ENCODE data around the gene ACTL6B.

DNA sequence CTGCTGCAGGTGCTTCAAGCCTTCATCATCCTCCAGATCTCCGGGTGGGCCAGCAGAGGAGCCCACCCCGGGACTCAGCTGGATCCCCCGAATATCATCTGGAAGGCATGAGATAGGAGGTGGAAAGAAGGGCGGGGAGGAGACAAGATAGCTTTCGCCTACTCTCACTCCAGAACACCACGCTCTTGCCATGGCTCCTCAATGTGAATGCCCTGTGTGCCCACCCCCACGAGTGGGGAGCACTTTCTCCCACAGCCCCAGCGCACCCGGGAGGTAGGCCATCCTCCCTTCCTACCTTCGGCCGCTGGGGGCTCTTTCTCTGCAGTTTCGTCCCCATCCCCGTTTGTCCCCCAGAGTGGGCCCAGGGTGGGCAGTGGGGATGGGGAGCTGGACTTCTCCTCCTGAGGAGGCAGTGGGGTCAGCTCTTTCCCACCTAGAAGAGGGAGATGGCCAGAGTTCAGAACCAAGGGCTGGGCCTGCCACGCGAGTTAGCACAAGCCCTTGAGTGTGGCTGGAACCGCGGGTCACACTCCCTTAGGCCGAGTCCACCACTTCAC is 28.9 kb upstream of the ACTL6B start:
- TF ChIP-seq, protein P1, sequence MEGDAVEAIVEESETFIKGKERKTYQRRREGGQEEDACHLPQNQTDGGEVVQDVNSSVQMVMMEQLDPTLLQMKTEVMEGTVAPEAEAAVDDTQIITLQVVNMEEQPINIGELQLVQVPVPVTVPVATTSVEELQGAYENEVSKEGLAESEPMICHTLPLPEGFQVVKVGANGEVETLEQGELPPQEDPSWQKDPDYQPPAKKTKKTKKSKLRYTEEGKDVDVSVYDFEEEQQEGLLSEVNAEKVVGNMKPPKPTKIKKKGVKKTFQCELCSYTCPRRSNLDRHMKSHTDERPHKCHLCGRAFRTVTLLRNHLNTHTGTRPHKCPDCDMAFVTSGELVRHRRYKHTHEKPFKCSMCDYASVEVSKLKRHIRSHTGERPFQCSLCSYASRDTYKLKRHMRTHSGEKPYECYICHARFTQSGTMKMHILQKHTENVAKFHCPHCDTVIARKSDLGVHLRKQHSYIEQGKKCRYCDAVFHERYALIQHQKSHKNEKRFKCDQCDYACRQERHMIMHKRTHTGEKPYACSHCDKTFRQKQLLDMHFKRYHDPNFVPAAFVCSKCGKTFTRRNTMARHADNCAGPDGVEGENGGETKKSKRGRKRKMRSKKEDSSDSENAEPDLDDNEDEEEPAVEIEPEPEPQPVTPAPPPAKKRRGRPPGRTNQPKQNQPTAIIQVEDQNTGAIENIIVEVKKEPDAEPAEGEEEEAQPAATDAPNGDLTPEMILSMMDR (IDR thresholded peaks at IDR 0.05; ENCODE audit: low read length) = no peak
- TF ChIP-seq EZH2 (IDR thresholded peaks at IDR 0.05; ENCODE audit: borderline replicate concordance, low read length) = no peak
